ENCODE results near the gene PCDH7.

PCDH7 gene

DNA sequence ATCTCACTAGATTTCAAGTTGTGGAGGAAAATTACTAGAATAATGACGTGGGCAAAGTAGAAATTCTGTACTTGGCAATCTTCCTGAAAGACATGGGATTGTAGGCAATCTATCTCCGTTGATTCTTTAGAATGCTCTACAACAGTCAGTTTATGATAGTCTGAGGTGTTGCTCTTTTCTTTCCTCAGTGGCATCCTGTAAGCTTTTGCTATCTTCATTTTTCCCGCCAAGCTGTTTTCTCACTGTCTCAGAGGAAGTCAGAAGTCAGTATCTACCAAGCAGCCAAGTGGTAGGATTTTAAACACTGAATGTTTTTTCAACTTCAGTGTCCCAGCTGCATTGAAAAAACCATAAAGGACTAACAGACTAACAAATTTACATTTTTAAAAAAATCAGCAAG lies 23.7 kb downstream of the PCDH7 start:
- H3K4me3 ChIP-seq (ENCODE audit: low read depth in 1 of 2, low read length in 2 of 2), result no peak overlapping the region
- no peak overlapping the region for H3K27ac ChIP-seq (ENCODE audit: low read length)
- H3K4me1 ChIP-seq (ENCODE audit: control insufficient read depth in 1 of 2, insufficient read depth in 2 of 2, low read length in 2 of 2), result peaks cover 6 to 11% of the 10 kb centered on the region in 2 donors
- H3K9me3 ChIP-seq (ENCODE audit: control insufficient read depth in 1 of 2, low read length in 2 of 2), result no peaks in the 10 kb centered on the region
- no peaks in the 10 kb centered on the region for H3K36me3 ChIP-seq (ENCODE audit: control insufficient read depth in 1 of 2, insufficient read depth in 2 of 2, low read length in 2 of 2)
- H3K27me3 ChIP-seq (ENCODE audit: low read depth, low read length), result no peaks in the 10 kb centered on the region

GRCh38 chr4:30744386-30744785 lies 24.2 kb downstream of the PCDH7 start:
- no peaks in the 10 kb centered on the region for H3K36me3 ChIP-seq (ENCODE audit: control insufficient read depth in 1 of 2, insufficient read depth in 2 of 2, low read length in 2 of 2)
- H3K9me3 ChIP-seq (ENCODE audit: control insufficient read depth in 1 of 2, low read length in 2 of 2), result no peaks in the 10 kb centered on the region
- no peak overlapping the region for H3K4me3 ChIP-seq (ENCODE audit: low read depth in 1 of 2, low read length in 2 of 2)
- peaks cover 6 to 11% of the 10 kb centered on the region in 2 donors for H3K4me1 ChIP-seq (ENCODE audit: control insufficient read depth in 1 of 2, insufficient read depth in 2 of 2, low read length in 2 of 2)
- H3K27ac ChIP-seq (ENCODE audit: low read length), result peak overlapping the region; percentile 45
- no peaks in the 10 kb centered on the region for H3K27me3 ChIP-seq (ENCODE audit: low read depth, low read length)

DNA sequence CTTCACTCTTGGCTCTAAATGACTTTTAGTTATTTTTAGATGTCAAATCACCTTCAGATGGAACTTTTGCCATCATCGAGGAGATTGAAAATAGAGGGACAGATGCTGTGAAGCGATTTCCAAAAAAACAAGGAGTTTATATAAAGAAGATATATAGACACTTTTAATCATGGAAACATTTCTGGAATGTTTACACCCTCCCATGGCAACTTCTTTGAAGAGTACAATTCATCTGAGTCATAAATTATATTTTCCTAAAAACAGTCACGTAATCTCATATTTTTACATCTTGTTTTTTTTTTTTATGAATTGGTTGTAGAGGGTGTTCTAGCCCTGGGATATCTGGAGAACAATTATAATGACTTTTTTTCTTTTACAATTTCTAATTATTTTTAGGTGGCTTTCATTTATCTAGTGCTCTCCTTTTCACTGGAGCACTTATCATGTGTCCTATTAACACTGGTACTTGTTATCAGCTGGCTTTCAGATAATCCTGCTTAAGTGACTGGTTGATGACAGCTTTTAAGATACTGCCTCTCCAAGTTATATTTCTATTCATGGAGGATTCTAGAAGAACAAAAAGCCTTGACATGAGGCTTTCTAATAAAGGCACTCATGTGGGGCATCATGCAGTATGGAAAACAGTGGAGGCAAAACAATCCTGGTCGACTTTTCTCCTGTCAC lies 24.9 kb downstream of the PCDH7 start:
- H3K27me3 ChIP-seq (ENCODE audit: low read depth, low read length), result no peaks in the 10 kb centered on the region

GRCh38 chr4:30746735-30747134 lies 26.6 kb downstream of the PCDH7 start:
- no peak overlapping the region for H3K4me3 ChIP-seq (ENCODE audit: low read depth in 1 of 2, low read length in 2 of 2)
- H3K27me3 ChIP-seq (ENCODE audit: low read depth, low read length), result no peaks in the 10 kb centered on the region
- peaks cover 6% of the 10 kb centered on the region in 2 donors for H3K4me1 ChIP-seq (ENCODE audit: control insufficient read depth in 1 of 2, insufficient read depth in 2 of 2, low read length in 2 of 2)
- no peaks in the 10 kb centered on the region for H3K36me3 ChIP-seq (ENCODE audit: control insufficient read depth in 1 of 2, insufficient read depth in 2 of 2, low read length in 2 of 2)
- no peaks in the 10 kb centered on the region for H3K9me3 ChIP-seq (ENCODE audit: control insufficient read depth in 1 of 2, low read length in 2 of 2)
- no peak overlapping the region for H3K27ac ChIP-seq (ENCODE audit: low read length)

More for the DNA sequence above, 24.9 kb downstream of the PCDH7 start:
- H3K27ac ChIP-seq (ENCODE audit: low read length), result peak overlapping the region; percentile 45
- H3K9me3 ChIP-seq (ENCODE audit: control insufficient read depth in 1 of 2, low read length in 2 of 2), result no peaks in the 10 kb centered on the region
- peaks cover 6 to 11% of the 10 kb centered on the region in 2 donors for H3K4me1 ChIP-seq (ENCODE audit: control insufficient read depth in 1 of 2, insufficient read depth in 2 of 2, low read length in 2 of 2)
- H3K36me3 ChIP-seq (ENCODE audit: control insufficient read depth in 1 of 2, insufficient read depth in 2 of 2, low read length in 2 of 2), result no peaks in the 10 kb centered on the region
- no peak overlapping the region for H3K4me3 ChIP-seq (ENCODE audit: low read depth in 1 of 2, low read length in 2 of 2)

GRCh38 chr4:30753316-30753715 lies 33.1 kb downstream of the PCDH7 start:
- no peak overlapping the region for H3K4me3 ChIP-seq (ENCODE audit: low read depth in 1 of 2, low read length in 2 of 2)
- peaks cover 0 to 4% of the 10 kb centered on the region in 2 donors for H3K4me1 ChIP-seq (ENCODE audit: control insufficient read depth in 1 of 2, insufficient read depth in 2 of 2, low read length in 2 of 2)
- H3K36me3 ChIP-seq (ENCODE audit: control insufficient read depth in 1 of 2, insufficient read depth in 2 of 2, low read length in 2 of 2), result no peaks in the 10 kb centered on the region
- H3K9me3 ChIP-seq (ENCODE audit: control insufficient read depth in 1 of 2, low read length in 2 of 2), result no peaks in the 10 kb centered on the region
- H3K27me3 ChIP-seq (ENCODE audit: low read depth, low read length), result no peaks in the 10 kb centered on the region
- peak overlapping the region; percentile 48 for H3K27ac ChIP-seq (ENCODE audit: low read length)

DNA sequence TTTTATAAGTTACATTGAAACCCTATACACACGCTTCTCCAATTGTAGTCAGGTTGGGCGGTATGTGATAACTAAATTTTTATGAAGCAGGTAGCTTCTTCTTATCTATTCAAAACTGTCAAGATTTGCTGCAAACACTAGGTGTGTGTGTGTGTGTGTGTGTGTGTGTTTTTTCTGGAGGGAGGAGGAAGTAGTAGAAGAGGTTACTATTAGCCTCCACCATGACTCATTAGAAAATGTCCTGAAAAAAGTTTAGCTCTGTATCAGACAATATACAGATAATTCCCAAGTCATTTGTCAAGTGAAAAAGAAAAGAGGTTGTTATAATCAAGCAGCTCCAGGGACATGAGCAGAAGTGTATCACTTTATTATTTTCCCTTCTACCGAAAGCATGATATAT lies 33.9 kb downstream of the PCDH7 start:
- no peak overlapping the region for H3K27ac ChIP-seq (ENCODE audit: low read length)
- no peaks in the 10 kb centered on the region for H3K36me3 ChIP-seq (ENCODE audit: control insufficient read depth in 1 of 2, insufficient read depth in 2 of 2, low read length in 2 of 2)
- no peaks in the 10 kb centered on the region for H3K9me3 ChIP-seq (ENCODE audit: control insufficient read depth in 1 of 2, low read length in 2 of 2)
- no peak overlapping the region for H3K4me3 ChIP-seq (ENCODE audit: low read depth in 1 of 2, low read length in 2 of 2)
- peaks cover 0 to 4% of the 10 kb centered on the region in 2 donors for H3K4me1 ChIP-seq (ENCODE audit: control insufficient read depth in 1 of 2, insufficient read depth in 2 of 2, low read length in 2 of 2)
- no peaks in the 10 kb centered on the region for H3K27me3 ChIP-seq (ENCODE audit: low read depth, low read length)

GRCh38 chr4:30755346-30755745 lies 35.2 kb downstream of the PCDH7 start:
- H3K27ac ChIP-seq (ENCODE audit: low read length), result no peak overlapping the region
- H3K4me3 ChIP-seq (ENCODE audit: low read depth in 1 of 2, low read length in 2 of 2), result no peak overlapping the region
- no peaks in the 10 kb centered on the region for H3K27me3 ChIP-seq (ENCODE audit: low read depth, low read length)
- no peaks in the 10 kb centered on the region for H3K36me3 ChIP-seq (ENCODE audit: control insufficient read depth in 1 of 2, insufficient read depth in 2 of 2, low read length in 2 of 2)
- H3K4me1 ChIP-seq (ENCODE audit: control insufficient read depth in 1 of 2, insufficient read depth in 2 of 2, low read length in 2 of 2), result peaks cover 0 to 4% of the 10 kb centered on the region in 2 donors
- no peaks in the 10 kb centered on the region for H3K9me3 ChIP-seq (ENCODE audit: control insufficient read depth in 1 of 2, low read length in 2 of 2)

GRCh38 chr4:30756553-30756952 lies 36.4 kb downstream of the PCDH7 start:
- H3K27me3 ChIP-seq (ENCODE audit: low read depth, low read length), result no peaks in the 10 kb centered on the region
- H3K27ac ChIP-seq (ENCODE audit: low read length), result no peak overlapping the region

GRCh38 chr4:30757357-30757756 lies 37.2 kb downstream of the PCDH7 start:
- Histone ChIP-seq H3K4me3 (ENCODE audit: low read depth in 1 of 2, low read length in 2 of 2) (no peak overlapping the region), H3K27ac (ENCODE audit: low read length) (no peak overlapping the region), H3K36me3 (ENCODE audit: control insufficient read depth in 1 of 2, insufficient read depth in 2 of 2, low read length in 2 of 2) (no peaks in the 10 kb centered on the region), H3K4me1 (ENCODE audit: control insufficient read depth in 1 of 2, insufficient read depth in 2 of 2, low read length in 2 of 2) (peaks cover 0 to 4% of the 10 kb centered on the region in 2 donors), H3K27me3 (ENCODE audit: low read depth, low read length) (no peaks in the 10 kb centered on the region), H3K9me3 (ENCODE audit: control insufficient read depth in 1 of 2, low read length in 2 of 2) (no peaks in the 10 kb centered on the region)

More at GRCh38 chr4:30756553-30756952, 36.4 kb downstream of the PCDH7 start:
- no peaks in the 10 kb centered on the region for H3K36me3 ChIP-seq (ENCODE audit: control insufficient read depth in 1 of 2, insufficient read depth in 2 of 2, low read length in 2 of 2)
- H3K9me3 ChIP-seq (ENCODE audit: control insufficient read depth in 1 of 2, low read length in 2 of 2), result no peaks in the 10 kb centered on the region
- H3K4me1 ChIP-seq (ENCODE audit: control insufficient read depth in 1 of 2, insufficient read depth in 2 of 2, low read length in 2 of 2), result peaks cover 0 to 4% of the 10 kb centered on the region in 2 donors
- no peak overlapping the region for H3K4me3 ChIP-seq (ENCODE audit: low read depth in 1 of 2, low read length in 2 of 2)

- no peaks in the 10 kb centered on the region for H3K36me3 ChIP-seq (ENCODE audit: control insufficient read depth in 1 of 2, insufficient read depth in 2 of 2, low read length in 2 of 2)
- no peaks in the 10 kb centered on the region for H3K4me1 ChIP-seq (ENCODE audit: control insufficient read depth in 1 of 2, insufficient read depth in 2 of 2, low read length in 2 of 2)
- H3K27me3 ChIP-seq (ENCODE audit: low read depth, low read length), result no peaks in the 10 kb centered on the region
- H3K4me3 ChIP-seq (ENCODE audit: low read depth in 1 of 2, low read length in 2 of 2), result no peak overlapping the region
- no peak overlapping the region for H3K27ac ChIP-seq (ENCODE audit: low read length)
- no peaks in the 10 kb centered on the region for H3K9me3 ChIP-seq (ENCODE audit: control insufficient read depth in 1 of 2, low read length in 2 of 2)
Observed at GRCh38 chr4:30760551-30760950, 40.4 kb downstream of the PCDH7 start.

GRCh38 chr4:30763321-30763727 lies 43.2 kb downstream of the PCDH7 start:
- Histone ChIP-seq H3K4me1 (ENCODE audit: control insufficient read depth in 1 of 2, insufficient read depth in 2 of 2, low read length in 2 of 2) (no peaks in the 10 kb centered on the region), H3K36me3 (ENCODE audit: control insufficient read depth in 1 of 2, insufficient read depth in 2 of 2, low read length in 2 of 2) (no peaks in the 10 kb centered on the region), H3K4me3 (ENCODE audit: low read depth in 1 of 2, low read length in 2 of 2) (peak overlapping the region in 1 of 2 donors; percentile 0), H3K27ac (ENCODE audit: low read length) (no peak overlapping the region), H3K27me3 (ENCODE audit: low read depth, low read length) (no peaks in the 10 kb centered on the region), H3K9me3 (ENCODE audit: control insufficient read depth in 1 of 2, low read length in 2 of 2) (no peaks in the 10 kb centered on the region)

DNA sequence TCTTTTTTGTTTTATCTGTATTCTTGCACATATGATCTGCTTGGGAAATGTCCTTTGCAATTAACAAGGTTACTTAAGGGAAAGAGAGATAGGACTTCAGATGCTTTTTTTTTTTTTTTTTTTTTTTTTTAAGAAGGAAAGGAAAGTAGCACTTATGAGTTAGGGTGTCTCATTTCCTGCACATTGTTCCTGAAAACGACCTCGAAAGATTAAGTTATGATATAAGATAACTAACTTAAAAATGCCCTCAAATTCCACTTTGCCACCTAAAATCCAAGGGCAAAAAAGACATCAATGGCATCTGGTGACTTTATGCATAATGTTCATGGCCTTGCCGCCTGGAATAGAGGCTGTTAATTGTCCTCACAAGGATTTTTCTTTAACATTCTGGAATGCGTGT lies 44.9 kb downstream of the PCDH7 start:
- no peaks in the 10 kb centered on the region for H3K27me3 ChIP-seq (ENCODE audit: low read depth, low read length)

More for the DNA sequence above, 44.9 kb downstream of the PCDH7 start:
- H3K4me3 ChIP-seq (ENCODE audit: low read depth in 1 of 2, low read length in 2 of 2), result no peak overlapping the region
- no peaks in the 10 kb centered on the region for H3K9me3 ChIP-seq (ENCODE audit: control insufficient read depth in 1 of 2, low read length in 2 of 2)
- H3K27ac ChIP-seq (ENCODE audit: low read length), result no peak overlapping the region
- no peaks in the 10 kb centered on the region for H3K4me1 ChIP-seq (ENCODE audit: control insufficient read depth in 1 of 2, insufficient read depth in 2 of 2, low read length in 2 of 2)
- no peaks in the 10 kb centered on the region for H3K36me3 ChIP-seq (ENCODE audit: control insufficient read depth in 1 of 2, insufficient read depth in 2 of 2, low read length in 2 of 2)
